Common myeloid progenitor, CD34-positive (primary cell): ENCODE measurements around the gene MAGI2.

Source experiments
- CTCF ChIA-PET: fragments of 350-600 bp; sonication (Branson Sonifier 250); formaldehyde crosslinking; loops from one replicate; lab custom pipeline; 2021; ENCODE audit warnings: antibody characterized with exemption; lab: Charles Lee
- POLR2A ChIA-PET: fragments of 350-600 bp; sonication (Branson Sonifier 250); formaldehyde crosslinking; loops from one replicate; lab custom pipeline; 2021; ENCODE audit warnings: antibody characterized with exemption; lab: Charles Lee
- DNase-seq, 3 donors: peaks; one replicate each; pipeline versions ENCODE4 v3.0.0 to v3.0.0-alpha.2; 2013
- H3K27ac ChIP-seq, 2 experiments: 1 replicate in 1 of 2; 2 replicates in 1 of 2; pipeline ENCODE4 v1.7.0; 2013; ENCODE audit warnings: inconsistent platforms in 2 of 2, low read length in 2 of 2, mild to moderate bottlenecking in 2 of 2, low read depth in 1 of 2, moderate library complexity in 1 of 2; ENCODE audit not compliant: severe bottlenecking in 2 of 2, insufficient read depth in 1 of 2, poor library complexity in 1 of 2
- H3K27me3 ChIP-seq, 5 experiments: replicated peaks in 2 of 5; 1 replicate in 3 of 5; 2 replicates in 2 of 5; pipeline versions ENCODE4 v1.6.1 to v1.7.0; 2013; ENCODE audit warnings: low read length in 4 of 5, mild to moderate bottlenecking in 2 of 5, moderate library complexity in 2 of 5, inconsistent platforms in 1 of 5; ENCODE audit not compliant: insufficient read depth in 5 of 5, control insufficient read depth in 4 of 5
- H3K36me3 ChIP-seq, 4 experiments: 1 replicate in 2 of 4; 2 replicates in 2 of 4; pipeline versions ENCODE4 v1.6.1 to v1.7.0; 2013; ENCODE audit warnings: low read length in 3 of 4, control low read depth in 1 of 4, mild to moderate bottlenecking in 1 of 4; ENCODE audit not compliant: control insufficient read depth in 4 of 4, insufficient read depth in 4 of 4
- H3K4me1 ChIP-seq, 4 experiments: 1 replicate in 3 of 4; 2 replicates in 1 of 4; pipeline versions ENCODE4 v1.6.1 to v1.7.1; 2013; ENCODE audit warnings: low read length in 3 of 4, mild to moderate bottlenecking in 3 of 4, control low read depth in 1 of 4, inconsistent platforms in 1 of 4, moderate library complexity in 1 of 4; ENCODE audit not compliant: control insufficient read depth in 4 of 4, insufficient read depth in 4 of 4; ENCODE audit errors: control extremely low read depth in 1 of 4
- H3K4me3 ChIP-seq, 7 experiments: 1 replicate in 4 of 7; 2 replicates in 3 of 7; pipeline versions ENCODE4 v1.5.1 to v1.7.0; 2013; ENCODE audit warnings: mild to moderate bottlenecking in 7 of 7, low read length in 6 of 7, moderate library complexity in 6 of 7, inconsistent platforms in 2 of 7, low read depth in 2 of 7, control low read depth in 1 of 7; ENCODE audit not compliant: insufficient read depth in 4 of 7, control insufficient read depth in 1 of 7; ENCODE audit errors: extremely low read depth in 1 of 7
- H3K9me3 ChIP-seq, 5 experiments: 1 replicate in 4 of 5; 2 replicates in 1 of 5; pipeline versions ENCODE4 v1.6.1 to v1.7.1; 2013; ENCODE audit warnings: low read length in 4 of 5, mild to moderate bottlenecking in 2 of 5, inconsistent platforms in 1 of 5, low read depth in 1 of 5, moderate library complexity in 1 of 5; ENCODE audit not compliant: control insufficient read depth in 4 of 5, insufficient read depth in 2 of 5; ENCODE audit errors: control extremely low read depth in 1 of 5
- WGBS: methylation state at CpG from one replicate; pipeline ENCODE4 v1.1.5; 2013; ENCODE audit not compliant: insufficient coverage; 5-methylcytosine and 5-hydroxymethylcytosine counted together

Gene MAGI2

DNA sequence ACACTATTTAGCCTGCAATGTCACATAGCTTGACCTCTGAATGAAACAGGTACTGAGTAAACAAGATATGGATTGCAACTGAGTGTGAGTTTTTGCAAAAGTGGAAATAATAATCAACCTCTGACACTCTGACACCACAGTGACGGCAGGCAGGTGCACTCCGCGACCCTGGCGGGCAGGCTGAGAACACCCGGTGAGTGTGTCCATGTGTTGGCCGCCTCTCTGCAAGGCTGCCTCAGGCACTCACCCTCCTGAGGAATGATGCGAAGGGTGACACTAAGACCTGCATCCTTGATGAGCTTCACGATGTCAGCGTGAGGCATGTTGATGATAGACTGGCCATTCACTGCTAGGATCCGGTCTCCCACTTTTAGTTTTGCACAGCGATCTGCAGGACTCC lies 1318.7 kb downstream of the MAGI2 start:
- WGBS: 95% methylated on average over 11 of the region's 11 CpGs
- POLR2A ChIA-PET: interaction anchor here (0.6 kb wide), 1 partner anchor 1715 kb away, joined by 3 read pairs; no protein-coding TSS in a partner anchor
- no peaks in the 10 kb centered on the region for H3K9me3 ChIP-seq
- CTCF ChIA-PET: interaction anchor here (0.6 kb wide), 1 partner anchor 12 kb away, joined by 4 read pairs; no protein-coding TSS in a partner anchor
- no peaks in the 10 kb centered on the region for H3K36me3 ChIP-seq
- H3K4me1 ChIP-seq: no peaks in the 10 kb centered on the region
- no peak for DNase-seq
- H3K4me3 ChIP-seq: no peak overlapping the region
- H3K27ac ChIP-seq: no peak overlapping the region
- no peaks in the 10 kb centered on the region for H3K27me3 ChIP-seq

DNA sequence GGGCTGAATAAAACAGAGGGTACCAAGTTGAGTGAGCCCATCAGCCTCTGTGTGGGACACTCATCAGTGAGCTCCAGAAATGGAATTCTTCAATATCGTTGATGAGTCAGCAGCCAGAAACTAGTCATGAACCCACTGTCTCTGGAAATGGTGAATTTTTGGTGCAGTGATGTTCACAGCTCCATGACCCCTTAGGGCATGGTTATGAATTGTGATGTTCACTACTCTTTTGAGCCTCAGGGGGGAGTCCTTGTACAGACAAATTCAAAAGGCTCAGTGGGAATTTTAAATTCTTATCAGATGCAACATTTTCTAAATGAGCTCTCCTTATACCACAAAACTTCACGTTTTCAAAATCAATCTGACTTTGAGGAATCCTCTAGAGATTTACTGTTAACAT lies 1319.2 kb downstream of the MAGI2 start:
- CTCF ChIA-PET: no interaction called here
- H3K4me1 ChIP-seq: no peaks in the 10 kb centered on the region
- H3K9me3 ChIP-seq: no peaks in the 10 kb centered on the region
- WGBS: 100% methylated on average over 1 of the region's 2 CpGs
- POLR2A ChIA-PET: interaction anchor here (0.6 kb wide), 1 partner anchor 1716 kb away, joined by 3 read pairs; no protein-coding TSS in a partner anchor
- no peak overlapping the region for H3K4me3 ChIP-seq
- H3K36me3 ChIP-seq: no peaks in the 10 kb centered on the region
- no peaks in the 10 kb centered on the region for H3K27me3 ChIP-seq
- DNase-seq: peak in 1 of 3 donors; percentile 8
- no peak overlapping the region for H3K27ac ChIP-seq

DNA sequence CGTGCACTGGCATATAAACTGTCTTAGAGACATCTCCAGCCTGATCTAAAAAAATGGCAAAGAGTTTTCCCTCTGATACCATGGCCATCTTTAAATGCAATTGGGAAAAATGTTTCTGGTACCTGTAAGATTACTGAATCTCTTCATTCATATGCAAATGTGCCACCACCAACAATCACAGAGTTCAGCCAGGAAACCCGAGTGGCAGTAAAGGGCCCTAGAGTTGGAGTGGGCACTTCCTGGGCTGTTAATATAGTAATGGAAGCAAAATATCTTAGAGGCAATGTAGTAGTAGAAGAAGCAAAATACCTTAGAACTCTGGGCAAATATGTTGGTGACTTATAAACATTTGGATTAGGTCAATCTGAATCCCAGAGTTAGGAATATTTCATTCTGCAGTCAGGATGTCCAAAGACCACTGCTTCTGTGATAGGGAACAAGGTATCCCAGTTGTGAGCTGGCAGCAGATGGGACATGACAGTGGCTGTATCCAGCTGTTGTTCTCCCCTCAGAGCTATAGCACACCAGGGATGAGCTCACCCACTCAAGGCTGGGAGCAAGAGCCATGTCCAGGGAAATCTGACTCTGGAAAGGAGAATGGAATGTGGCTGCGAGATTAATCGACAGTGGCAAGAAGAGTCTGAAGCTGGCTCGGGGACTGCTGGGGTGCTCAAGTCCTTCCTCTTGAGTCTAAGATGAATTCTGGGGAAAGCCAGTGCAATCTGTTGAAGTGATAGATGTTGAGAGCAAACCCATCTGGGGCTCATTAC lies 1322.8 kb downstream of the MAGI2 start:
- no peak overlapping the region for H3K4me3 ChIP-seq
- CTCF ChIA-PET: no interaction called here
- no peak overlapping the region for H3K27ac ChIP-seq
- H3K4me1 ChIP-seq: no peaks in the 10 kb centered on the region
- DNase-seq: no peak
- no peaks in the 10 kb centered on the region for H3K9me3 ChIP-seq
- no peaks in the 10 kb centered on the region for H3K27me3 ChIP-seq
- H3K36me3 ChIP-seq: no peaks in the 10 kb centered on the region
- whole genome bisulfite sequencing: 100% methylated on average over 3 of the region's 5 CpGs
- POLR2A ChIA-PET: no interaction called here

DNA sequence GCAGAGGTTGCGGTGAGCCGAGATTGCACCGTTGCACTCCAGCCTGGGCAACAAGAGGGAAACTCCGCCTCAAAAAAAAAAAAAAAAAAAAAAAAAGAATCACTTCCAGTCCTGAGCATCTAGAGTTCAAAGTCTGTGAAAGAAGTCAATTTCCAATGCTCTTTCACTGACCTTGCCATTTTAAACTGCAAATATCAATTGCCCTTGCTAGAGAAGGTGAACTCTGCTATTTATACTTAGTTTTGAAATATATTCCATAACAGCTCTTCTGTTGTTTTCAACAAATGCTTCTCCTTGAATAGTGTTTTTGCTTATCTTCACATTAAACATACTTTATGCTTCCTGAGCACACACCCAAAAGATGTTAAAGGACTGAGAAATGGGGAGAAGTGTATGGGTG lies 1323.6 kb downstream of the MAGI2 start:
- WGBS: no CpG with 5 or more reads among the region's 4 CpGs
- no peaks in the 10 kb centered on the region for H3K9me3 ChIP-seq
- POLR2A ChIA-PET: no interaction called here
- no peak for DNase-seq
- H3K27me3 ChIP-seq: no peaks in the 10 kb centered on the region
- CTCF ChIA-PET: no interaction called here
- no peak overlapping the region for H3K27ac ChIP-seq
- no peak overlapping the region for H3K4me3 ChIP-seq
- H3K4me1 ChIP-seq: no peaks in the 10 kb centered on the region
- H3K36me3 ChIP-seq: no peaks in the 10 kb centered on the region

DNA sequence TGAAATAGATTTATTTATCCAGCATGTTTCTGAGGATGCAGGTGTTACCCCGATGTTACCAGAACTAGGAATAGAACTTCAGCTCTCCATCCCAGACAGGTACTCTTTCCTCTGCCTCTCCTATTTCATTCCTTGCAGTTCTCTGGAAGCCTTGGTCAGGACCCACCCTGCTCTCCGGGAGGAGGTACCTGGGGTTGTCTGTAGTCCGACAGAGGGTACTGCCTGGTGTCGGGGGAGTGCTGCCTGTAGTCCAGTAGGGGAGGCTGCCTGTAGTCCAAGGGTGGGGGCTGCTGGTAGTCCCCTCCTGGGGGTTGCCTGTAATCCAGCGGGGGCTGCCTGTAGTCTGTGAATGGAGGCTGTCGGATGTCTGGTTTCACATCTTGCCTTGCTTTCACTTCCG lies 1326.5 kb downstream of the MAGI2 start:
- POLR2A ChIA-PET: no interaction called here
- H3K36me3 ChIP-seq: no peaks in the 10 kb centered on the region
- 95% methylated on average over 4 of the region's 7 CpGs for WGBS

DNA sequence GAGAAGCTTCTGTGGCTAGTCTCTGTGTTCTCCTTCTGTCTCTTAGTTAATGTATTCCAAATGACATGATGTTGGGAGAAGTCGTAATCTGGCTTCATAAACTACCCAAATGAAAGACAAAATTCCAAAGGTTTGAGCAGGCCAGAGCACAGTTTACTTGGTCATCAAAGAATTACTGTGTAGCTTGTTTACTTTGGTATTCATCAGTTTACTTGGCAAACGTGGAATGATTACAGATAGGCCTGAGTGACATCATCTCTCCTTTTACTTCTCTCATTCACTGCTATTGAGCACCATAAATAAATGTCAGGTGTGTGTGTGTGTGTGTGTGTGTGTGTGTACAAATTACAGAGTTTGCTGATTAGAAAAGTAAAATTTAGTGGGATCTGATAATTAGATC lies 1327.6 kb downstream of the MAGI2 start:
- no peak overlapping the region for H3K27ac ChIP-seq
- no peaks in the 10 kb centered on the region for H3K27me3 ChIP-seq
- DNase-seq: no peak
- H3K9me3 ChIP-seq: no peaks in the 10 kb centered on the region
- CTCF ChIA-PET: no interaction called here
- no peak overlapping the region for H3K4me3 ChIP-seq
- no CpG with 5 or more reads among the region's 2 CpGs for WGBS
- H3K36me3 ChIP-seq: no peaks in the 10 kb centered on the region
- H3K4me1 ChIP-seq: no peaks in the 10 kb centered on the region
- POLR2A ChIA-PET: no interaction called here

More for the DNA sequence above, 1326.5 kb downstream of the MAGI2 start:
- Histone ChIP-seq H3K4me1 (no peaks in the 10 kb centered on the region), H3K4me3 (no peak overlapping the region), H3K27ac (no peak overlapping the region), H3K9me3 (no peaks in the 10 kb centered on the region), H3K27me3 (no peaks in the 10 kb centered on the region)
- DNase-seq: no peak
- CTCF ChIA-PET: no interaction called here

DNA sequence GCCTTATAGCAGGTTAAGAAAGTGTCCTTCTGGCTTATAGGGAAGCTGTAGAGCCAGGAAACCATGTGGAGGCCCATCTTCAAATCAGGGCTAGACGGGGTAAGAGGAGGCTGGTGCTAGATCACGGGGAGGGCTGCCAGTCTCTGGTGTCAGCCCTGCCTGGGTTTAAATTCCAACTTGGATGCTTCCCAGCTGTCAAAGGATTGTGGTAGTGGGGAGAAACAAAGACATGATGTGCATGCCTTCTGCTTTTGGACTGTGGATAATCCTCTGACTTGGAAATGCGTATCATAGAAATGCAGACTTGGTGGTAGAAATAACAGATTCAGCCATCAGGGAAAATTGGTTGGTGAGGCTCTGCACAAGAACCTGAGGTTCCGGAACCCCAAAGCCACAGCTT lies 1329.3 kb downstream of the MAGI2 start:
- POLR2A ChIA-PET: no interaction called here
- H3K27me3 ChIP-seq: no peaks in the 10 kb centered on the region
- H3K36me3 ChIP-seq: no peaks in the 10 kb centered on the region
- WGBS: 95% methylated on average over 2 of the region's 4 CpGs
- no peaks in the 10 kb centered on the region for H3K9me3 ChIP-seq
- no peak overlapping the region for H3K27ac ChIP-seq
- no peak for DNase-seq
- no peak overlapping the region for H3K4me3 ChIP-seq
- CTCF ChIA-PET: interaction anchor here (0.7 kb wide), 1 partner anchor 25 kb away, joined by 3 read pairs; no protein-coding TSS in a partner anchor
- no peaks in the 10 kb centered on the region for H3K4me1 ChIP-seq
